A549 (cell line): ENCODE results near the gene KYNU. TPM values are rescaled to one million over a fixed set of nuclear protein-coding genes. Genes with fewer than 3 reads are reported as not detected.
A peak's percentile ranks its signal among the peaks of the same experiment; 100 is the strongest.

Source experiments
- ATAC-seq, 2 experiments: fragments of 200-7000 bp in 1 of 2; fragments of >200 bp in 1 of 2; cut with Nextera tagmentation in 1 of 2; cut with Tn5 transposase in 1 of 2; 3 replicates each; pipeline versions ENCODE4 v1.8.0 to v1.9.1; 2018 to 2020; ENCODE audit warnings: mild to moderate bottlenecking in 1 of 2, moderate library complexity in 1 of 2
- CTCF ChIA-PET: fragments of 300-600 bp; sonication (Branson Sonifier 250); formaldehyde crosslinking; extraction: SDS; loops from one replicate; lab custom pipeline; 2021; ENCODE audit warnings: antibody characterized with exemption, inconsistent platforms; lab: Yijun Ruan, JAX
- POLR2A ChIA-PET: fragments of 350-600 bp; formaldehyde crosslinking; extraction: SDS; loops from one replicate; lab custom pipeline; 2021; ENCODE audit warnings: antibody characterized with exemption, inconsistent platforms; lab: Yijun Ruan, JAX
- DNase-seq, 2 experiments: peaks; one replicate each; pipeline versions ENCODE4 v3.0.0 to v3.0.0-alpha.2; 2011 to 2016; ENCODE audit warnings: low read depth in 1 of 2, low spot score in 1 of 2
- FAIRE-seq: peaks from 2 replicates; lab custom pipeline; 2011; peaks lifted over from hg19 to GRCh38; lab: Jason Lieb, UNC
- H3K27ac ChIP-seq, 2 experiments: fragments of >200 bp; sonication (Bioruptor Twin); formaldehyde crosslinking; 3 replicates each; pipeline ENCODE4 v1.5.1; 2016 to 2017
- H3K4me1 ChIP-seq: fragments of >200 bp; sonication (Bioruptor Twin); formaldehyde crosslinking; 3 replicates; pipeline ENCODE4 v1.6.1; 2016
- H3K4me2 ChIP-seq: fragments of >200 bp; sonication (Bioruptor Twin); formaldehyde crosslinking; 3 replicates; pipeline ENCODE4 v1.6.1; 2016
- H3K4me3 ChIP-seq: fragments of >200 bp; sonication (Bioruptor Twin); formaldehyde crosslinking; 3 replicates; pipeline ENCODE4 v1.5.1; 2016
- H3K9me3 ChIP-seq: fragments of >200 bp; sonication (Bioruptor Twin); formaldehyde crosslinking; 3 replicates; pipeline ENCODE4 v1.6.1; 2016
- ATOH8 ChIP-seq: fragments of 250-450 bp; sonication (Bioruptor Pico); IDR thresholded peaks from 2 replicates; pipeline ENCODE4 v1.5.0; 2020; ENCODE audit warnings: low read depth, mild to moderate bottlenecking, moderate library complexity
- BCL3 ChIP-seq: fragments of >200 bp; sonication (Bioruptor Twin); formaldehyde crosslinking; IDR thresholded peaks from 3 replicates; pipeline ENCODE4 v1.6.1; 2016
- BHLHE40 ChIP-seq: IDR thresholded peaks from 2 replicates; pipeline ENCODE4 v1.6.1; 2012; ENCODE audit warnings: low read depth, low read length, inconsistent platforms
- CBX8 ChIP-seq: fragments of 200-600 bp; sonication (generic); IDR thresholded peaks from 2 replicates; pipeline ENCODE4 v1.6.1; 2016
- CHD2 ChIP-seq: fragments of 150-350 bp; IDR thresholded peaks from 2 replicates; pipeline ENCODE4 v1.6.1; 2014; ENCODE audit warnings: low read length; ENCODE audit not compliant: partially characterized antibody
- CHD4 ChIP-seq: fragments of 200-600 bp; sonication (generic); IDR thresholded peaks from 2 replicates; pipeline ENCODE4 v1.6.1; 2016; ENCODE audit warnings: antibody characterized with exemption, mild to moderate bottlenecking, borderline replicate concordance
- E2F6 ChIP-seq: IDR thresholded peaks from 2 replicates; pipeline ENCODE4 v1.6.1; 2012; ENCODE audit warnings: low read depth, borderline replicate concordance
- EHF ChIP-seq: fragments of 250-450 bp; sonication (Bioruptor Pico); IDR thresholded peaks from 2 replicates; pipeline ENCODE4 v1.5.0; 2020; ENCODE audit warnings: mild to moderate bottlenecking
- EHMT2 ChIP-seq: fragments of 200-600 bp; sonication (generic); IDR thresholded peaks from 2 replicates; pipeline ENCODE4 v1.6.1; 2016; ENCODE audit warnings: antibody characterized with exemption, low read depth, mild to moderate bottlenecking, moderate library complexity
- EP300 ChIP-seq, 2 experiments: fragments of >200 bp; sonication (Bioruptor Twin); formaldehyde crosslinking; IDR thresholded peaks; 2 replicates in 1 of 2; 3 replicates in 1 of 2; pipeline ENCODE4 v1.6.1; 2016 to 2017
- FOXS1 ChIP-seq: fragments of 250-450 bp; sonication (Bioruptor Pico); IDR thresholded peaks from 2 replicates; pipeline ENCODE4 v1.5.0; 2020; ENCODE audit warnings: mild to moderate bottlenecking, moderate library complexity
- GATA3 ChIP-seq: IDR thresholded peaks from 2 replicates; pipeline ENCODE4 v1.6.1; 2012; ENCODE audit warnings: borderline replicate concordance
- HES2 ChIP-seq: fragments of >200 bp; sonication (Bioruptor Twin); formaldehyde crosslinking; IDR thresholded peaks from 2 replicates; pipeline ENCODE4 v1.6.1; 2016
- HOXB5 ChIP-seq: fragments of 250-450 bp; sonication (Bioruptor Pico); IDR thresholded peaks from 2 replicates; pipeline ENCODE4 v1.5.0; 2020; ENCODE audit warnings: mild to moderate bottlenecking, moderate library complexity
- JUNB ChIP-seq: fragments of >200 bp; sonication (Bioruptor Twin); formaldehyde crosslinking; IDR thresholded peaks from 2 replicates; pipeline ENCODE4 v1.6.1; 2016
- MAFK ChIP-seq: fragments of 450-650 bp; IDR thresholded peaks from 2 replicates; pipeline ENCODE4 v1.6.1; 2014; ENCODE audit not compliant: partially characterized antibody
- MAX ChIP-seq: IDR thresholded peaks from 2 replicates; pipeline ENCODE4 v1.6.1; 2012
- MAZ ChIP-seq: fragments of 150-350 bp; IDR thresholded peaks from 2 replicates; pipeline ENCODE4 v1.6.1; 2014; ENCODE audit warnings: antibody characterized with exemption, low read depth, low read length, borderline replicate concordance
- MYC ChIP-seq: IDR thresholded peaks from 2 replicates; pipeline ENCODE4 v1.6.1; 2012; ENCODE audit warnings: mild to moderate bottlenecking, inconsistent platforms, low read length, improper control_type of control experiment, borderline replicate concordance
- NFE2L2 ChIP-seq: fragments of 150-350 bp; conservative IDR thresholded peaks from 2 replicates; pipeline ENCODE4 v1.6.1; 2014; ENCODE audit warnings: low read length
- NPAS2 ChIP-seq: fragments of 250-450 bp; sonication (Bioruptor Pico); IDR thresholded peaks from 2 replicates; pipeline ENCODE4 v1.8.0; 2022; ENCODE audit warnings: mild to moderate bottlenecking, moderate library complexity, borderline replicate concordance
- NR3C1 ChIP-seq: fragments of >200 bp; sonication (Bioruptor Twin); formaldehyde crosslinking; IDR thresholded peaks from 3 replicates; pipeline ENCODE4 v1.6.1; 2017
- RAD21 ChIP-seq, 2 experiments: fragments of >200 bp in 1 of 2; sonication (Bioruptor Twin) in 1 of 2; formaldehyde crosslinking in 1 of 2; IDR thresholded peaks in 1 of 2; conservative IDR thresholded peaks in 1 of 2; 2 replicates in 1 of 2; 3 replicates in 1 of 2; pipeline ENCODE4 v1.6.1; 2012 to 2018; ENCODE audit warnings: inconsistent platforms in 1 of 2
- REST ChIP-seq: fragments of 200-600 bp; sonication (generic); IDR thresholded peaks from 2 replicates; pipeline ENCODE4 v1.6.1; 2016; ENCODE audit warnings: antibody characterized with exemption, mild to moderate bottlenecking, moderate library complexity
- RFX5 ChIP-seq: fragments of 450-650 bp; IDR thresholded peaks from 2 replicates; pipeline ENCODE4 v1.7.1; 2014; ENCODE audit warnings: antibody characterized with exemption, mild to moderate bottlenecking, moderate library complexity
- SMC3 ChIP-seq: fragments of >200 bp; sonication (Bioruptor Twin); formaldehyde crosslinking; IDR thresholded peaks from 3 replicates; pipeline ENCODE4 v1.6.1; 2018; ENCODE audit warnings: inconsistent platforms
- SREBF2 ChIP-seq: fragments of 450-650 bp; IDR thresholded peaks from 2 replicates; pipeline ENCODE4 v1.6.1; 2014; ENCODE audit warnings: mild to moderate bottlenecking, moderate library complexity
- TFCP2L1 ChIP-seq: fragments of 250-450 bp; sonication (Bioruptor Pico); IDR thresholded peaks from 2 replicates; pipeline ENCODE4 v1.5.0; 2021; ENCODE audit warnings: mild to moderate bottlenecking
- USF2 ChIP-seq: fragments of 450-650 bp; IDR thresholded peaks from 2 replicates; pipeline ENCODE4 v1.6.1; 2014; ENCODE audit warnings: antibody characterized with exemption
- ZC3H11A ChIP-seq: fragments of 450-650 bp; IDR thresholded peaks from 2 replicates; pipeline ENCODE4 v1.6.1; 2014; ENCODE audit warnings: antibody characterized with exemption, mild to moderate bottlenecking
- ZNF302 ChIP-seq: fragments of 250-450 bp; sonication (Bioruptor Pico); IDR thresholded peaks from 2 replicates; pipeline ENCODE4 v1.9.0; 2021; ENCODE audit warnings: inconsistent platforms, mild to moderate bottlenecking, moderate library complexity
- WGBS: methylation state at CpG from one replicate; pipeline ENCODE4 v1.1.6; 2017; ENCODE audit errors: missing lambda C conversion rate; 5-methylcytosine and 5-hydroxymethylcytosine counted together
- polyA minus RNA-seq: library from RNA; depleted of rRNA, polyadenylated mRNA; stranded (reverse); fragments of >200 nt; gene quantifications from 2 replicates; pipeline ENCODE4 v1.2.3, GENCODE V29; 2011; rRNA and poly(A)+ RNA removed
- polyA plus RNA-seq, 4 experiments: library from polyadenylated mRNA; depleted of rRNA in 3 of 4; stranded (reverse); fragments of >200 nt; fragmentation: RNase III in 1 of 4; extraction: RNeasy Plus Mini Kit Qiagen cat#74134 plus additional on column Dnase treatment in 1 of 4; gene quantifications; 2 replicates in 3 of 4; 3 replicates in 1 of 4; pipeline ENCODE4 v1.2.3, GENCODE V29; 2011 to 2017

Gene KYNU
- polyA plus RNA-seq (2011; rRNA removed) = 310 and 324 TPM in 2 replicates
- polyA plus RNA-seq (2012; cell fraction: cytosol; rRNA removed) = 61.8 and 66.4 TPM in 2 replicates
- 27.2 and 41.7 TPM in 2 replicates for polyA plus RNA-seq (2012; cell fraction: nucleus; rRNA removed)
- 242 to 304 TPM (median 302 TPM) in 3 replicates for polyA plus RNA-seq (2017; fragmentation: RNase III; extraction: RNeasy Plus Mini Kit Qiagen cat#74134 plus additional on column Dnase treatment)
- 117 and 131 TPM in 2 replicates for polyA minus RNA-seq

- peak within 1 kb of the TSS; percentile 63 for H3K4me3 ChIP-seq
- H3K27ac ChIP-seq = peak within 1 kb of the TSS; percentile 98 to 99
- WGBS = 0% methylated on average over 2 of the region's 2 CpGs
- FAIRE-seq = no peak
- POLR2A ChIA-PET = interaction anchor here (0.6 kb wide), 1 partner anchor 14 kb away, joined by 4 read pairs; no protein-coding TSS in a partner anchor
- CTCF ChIA-PET = interaction anchor here (0.7 to 3.4 kb wide), 8 partner anchors 9 to 201 kb away, joined by 3 to 23 read pairs (median 3); no protein-coding TSS in a partner anchor
- H3K4me2 ChIP-seq = peak within 1 kb of the TSS; percentile 94
- no peaks in the 10 kb centered on the region for H3K9me3 ChIP-seq
- ATAC-seq = peak; percentile 8 to 64; a peak in 4 of 6 replicates
- H3K4me1 ChIP-seq = peaks cover 54% of the 10 kb centered on the region
- peak in 1 of 2 experiments; percentile 92 for DNase-seq
- TF ChIP-seq NFE2L2 (no peak), EHF (CRISPR knock-in tag) (0 out of 2 replicates have a peak, but pooled peaks have one; percentile 64), E2F6 (peak; percentile 65; the same call in 1 of the 2 replicates), MAX (peak; percentile 86), BHLHE40 (no peak), CHD4 (no peak), GATA3 (no peak), FOXS1 (CRISPR knock-in tag) (no peak), SREBF2 (no peak), TFCP2L1 (0 out of 2 replicates have a peak, but pooled peaks have one; percentile 21), ZC3H11A (no peak), NPAS2 (CRISPR knock-in tag) (no peak), EHMT2 (no peak), HES2 (no peak), REST (no peak; the same call in 1 of the 2 replicates), MYC (peak; percentile 55; the same call in 1 of the 2 replicates), BCL3 (peak; percentile 83; the same call in 2 of the 3 replicates), CBX8 (no peak), NR3C1 (no peak), ATOH8 (0 out of 2 replicates have a peak, but pooled peaks have one; percentile 67), RAD21 (conservative IDR thresholded peaks at IDR 0.05 in 1 of 2, IDR thresholded peaks at IDR 0.05 in 1 of 2) (peak; percentile 35 to 49; a peak in 3 of 5 replicates), USF2 (no peak), CHD2 (no peak), JUNB (no peak), ZNF302 (no peak), MAZ (no peak), MAFK (no peak), HOXB5 (no peak; the same call in 1 of the 2 replicates), SMC3 (peak; percentile 45; the same call in 2 of the 3 replicates), RFX5 (no peak), EP300 (IDR thresholded peaks at IDR 0.05) (no peak)
Measured at GRCh38 chr2:142877216-142877838, at the start of gene KYNU. Gene KYNU (plus strand): TSS chr2:142877664. CDS start chr2:142885368, 7,704 bp downstream.
